ENCODE data around the gene SEL1L3. TPM values are rescaled to one million over a fixed set of nuclear protein-coding genes. Genes with fewer than 3 reads are reported as not detected.
"Not testable (repeated sequence)": the region's sequence is repeated elsewhere in the genome, so short reads cannot be mapped to it uniquely, and the experiment has no call there.

The SEL1L3 gene
- total RNA-seq, 1 experiment from 2014 or later = 167 TPM

- no peak for DNase-seq (ENCODE audit: low spot score)
Measured at GRCh38 chr4:25879587-25879986, 16.8 kb upstream of the SEL1L3 start.

- no peak for DNase-seq (ENCODE audit: low spot score)
Measured at GRCh38 chr4:25879091-25879584, 16.4 kb upstream of the SEL1L3 start.

GRCh38 chr4:25878676-25879075, 15.9 kb upstream of the SEL1L3 start:
- DNase-seq (ENCODE audit: low spot score) = no peak

- no peak for DNase-seq (ENCODE audit: low spot score)
Measured at GRCh38 chr4:25875281-25875745, 12.5 kb upstream of the SEL1L3 start.

- DNase-seq (ENCODE audit: low spot score) = no peak
Measured at GRCh38 chr4:25874655-25875054, 11.9 kb upstream of the SEL1L3 start.

- DNase-seq (ENCODE audit: low spot score) = no peak
Measured at GRCh38 chr4:25873632-25874129, 10.9 kb upstream of the SEL1L3 start.

GRCh38 chr4:25872851-25873631, 10.3 kb upstream of the SEL1L3 start:
- DNase-seq (ENCODE audit: low spot score) = no peak

- no peak for DNase-seq (ENCODE audit: low spot score)
Measured at GRCh38 chr4:25870081-25870480, 7.3 kb upstream of the SEL1L3 start.

GRCh38 chr4:25867781-25868294, 5.0 kb upstream of the SEL1L3 start:
- no peak for DNase-seq (ENCODE audit: low spot score)

- not testable (repeated sequence) for DNase-seq (ENCODE audit: low spot score)
Measured at GRCh38 chr4:25866401-25866800, 3.6 kb upstream of the SEL1L3 start.

GRCh38 chr4:25865586-25865985, 2.8 kb upstream of the SEL1L3 start:
- peak; percentile 71 for DNase-seq (ENCODE audit: low spot score)

- no peak for DNase-seq (ENCODE audit: low spot score)
Measured at GRCh38 chr4:25863831-25864418, 1.1 kb upstream of the SEL1L3 start.

- DNase-seq (ENCODE audit: low spot score) = no peak
Measured at GRCh38 chr4:25863347-25863784, 578 bp upstream of the SEL1L3 start.

GRCh38 chr4:25861951-25862410, 807 bp downstream of the SEL1L3 start:
- DNase-seq (ENCODE audit: low spot score) = peak; percentile 44

GRCh38 chr4:25861280-25861950, 1.4 kb downstream of the SEL1L3 start:
- peak; percentile 51 for DNase-seq (ENCODE audit: low spot score)

GRCh38 chr4:25860586-25861279, 2.1 kb downstream of the SEL1L3 start:
- DNase-seq (ENCODE audit: low spot score) = peak; percentile 83

- DNase-seq (ENCODE audit: low spot score) = peak; percentile 78
Measured at GRCh38 chr4:25859429-25860148, 3.2 kb downstream of the SEL1L3 start.

- DNase-seq (ENCODE audit: low spot score) = no peak
Measured at GRCh38 chr4:25857851-25858400, 4.9 kb downstream of the SEL1L3 start.

GRCh38 chr4:25857403-25857802, 5.4 kb downstream of the SEL1L3 start:
- DNase-seq (ENCODE audit: low spot score) = no peak

- no peak for DNase-seq (ENCODE audit: low spot score)
Measured at GRCh38 chr4:25856756-25857155, 6.0 kb downstream of the SEL1L3 start.
